HL-60/S4 treated with retinoic acid at 250 ng/mL for 4 days and 3 days (cell line): Measurements from ENCODE around the gene PANX2.

Experiments used
- in situ Hi-C: fragments of 300-500 bp; cut with MboI; formaldehyde crosslinking; loops from 2 replicates; pipeline ENCODE4 v1.7.0; 2022; ENCODE audit warnings: low sequenced_read_pairs

PANX2 gene

DNA sequence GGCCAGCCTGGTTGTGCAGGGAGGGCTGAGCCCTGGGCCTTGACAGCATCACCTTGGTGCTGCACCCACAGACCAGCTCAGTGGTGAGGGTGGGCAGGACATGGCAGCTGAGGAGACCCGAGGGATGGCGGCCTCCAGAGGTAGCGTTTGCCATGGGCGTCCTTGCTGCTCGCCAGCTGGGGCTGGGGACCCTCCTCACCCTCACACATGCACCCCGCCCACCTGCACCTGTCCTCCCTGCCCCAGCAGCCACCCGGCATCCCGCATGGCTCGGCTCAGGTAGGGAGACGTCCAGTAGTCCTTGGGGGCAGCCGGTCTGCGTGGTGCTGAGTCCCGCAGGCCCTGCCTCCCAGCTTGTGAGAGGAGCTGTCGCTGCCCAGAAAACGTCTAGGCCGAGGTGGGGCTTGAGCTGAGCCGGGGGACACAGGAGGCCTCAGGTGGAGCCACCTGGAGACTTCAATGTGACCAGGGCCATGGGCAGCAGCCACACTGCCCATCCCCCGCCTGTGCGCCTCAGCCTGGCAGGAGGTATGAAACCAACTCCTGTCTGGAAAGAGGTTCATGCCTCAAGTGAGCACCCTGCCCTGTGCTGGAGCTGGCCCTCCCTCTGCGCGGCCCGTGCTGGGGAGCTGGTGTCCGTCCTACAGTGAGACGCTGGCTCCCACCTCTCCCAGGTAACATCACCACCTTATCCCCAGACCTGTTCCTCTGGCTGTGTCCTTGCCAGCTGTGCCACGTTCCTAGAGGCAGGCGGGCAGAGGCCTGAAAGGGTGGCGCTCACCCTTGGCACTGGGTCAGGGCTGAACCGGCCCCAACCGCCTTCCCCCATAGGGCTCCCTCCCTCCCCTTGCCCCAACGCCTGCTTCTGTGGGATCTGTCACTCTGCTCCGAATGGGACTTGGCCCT, 11.9 kb downstream of the PANX2 start:
- in situ Hi-C loops: no loop called here

DNA sequence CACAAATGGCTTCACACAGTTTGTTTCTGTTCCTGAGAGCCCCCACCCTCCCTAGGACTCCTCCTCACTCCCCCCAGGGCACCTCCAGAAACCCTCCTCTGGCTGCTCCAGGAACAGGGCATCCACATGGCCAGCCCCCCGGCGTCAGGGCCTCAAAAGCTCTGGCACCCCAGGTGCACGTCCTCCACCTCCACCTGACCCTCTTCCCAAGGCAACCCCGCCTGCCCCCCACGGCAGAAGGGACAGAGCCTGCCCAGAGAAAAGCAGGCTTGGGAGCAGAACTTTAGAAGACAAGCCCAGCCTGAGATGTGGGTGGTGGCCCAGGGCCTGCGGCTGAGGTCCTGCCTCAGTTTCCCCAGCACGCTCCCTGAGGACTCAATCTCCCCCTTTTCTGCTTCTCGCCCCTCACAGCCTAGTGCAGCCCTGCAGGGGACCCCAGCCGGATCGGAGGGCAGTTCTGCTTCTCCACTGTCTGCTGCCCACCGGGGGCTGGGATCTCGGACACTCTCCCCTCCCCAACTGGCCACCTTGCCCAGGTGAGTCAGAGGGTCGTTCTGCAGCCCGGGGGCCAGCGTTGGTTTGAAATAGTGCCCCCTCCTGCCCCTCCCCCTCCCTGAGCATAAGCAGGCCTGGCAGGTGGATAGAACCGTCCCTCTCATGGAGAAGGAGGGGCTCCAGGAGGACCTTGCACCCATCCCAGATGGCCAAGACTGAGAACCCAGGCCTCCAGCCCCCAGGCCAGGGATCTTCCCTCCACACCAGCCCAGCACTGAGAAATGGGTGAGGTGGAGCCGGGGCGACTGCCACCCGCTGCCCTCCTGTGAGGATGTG, 12.8 kb downstream of the PANX2 start:
- in situ Hi-C loops: no loop called here

DNA sequence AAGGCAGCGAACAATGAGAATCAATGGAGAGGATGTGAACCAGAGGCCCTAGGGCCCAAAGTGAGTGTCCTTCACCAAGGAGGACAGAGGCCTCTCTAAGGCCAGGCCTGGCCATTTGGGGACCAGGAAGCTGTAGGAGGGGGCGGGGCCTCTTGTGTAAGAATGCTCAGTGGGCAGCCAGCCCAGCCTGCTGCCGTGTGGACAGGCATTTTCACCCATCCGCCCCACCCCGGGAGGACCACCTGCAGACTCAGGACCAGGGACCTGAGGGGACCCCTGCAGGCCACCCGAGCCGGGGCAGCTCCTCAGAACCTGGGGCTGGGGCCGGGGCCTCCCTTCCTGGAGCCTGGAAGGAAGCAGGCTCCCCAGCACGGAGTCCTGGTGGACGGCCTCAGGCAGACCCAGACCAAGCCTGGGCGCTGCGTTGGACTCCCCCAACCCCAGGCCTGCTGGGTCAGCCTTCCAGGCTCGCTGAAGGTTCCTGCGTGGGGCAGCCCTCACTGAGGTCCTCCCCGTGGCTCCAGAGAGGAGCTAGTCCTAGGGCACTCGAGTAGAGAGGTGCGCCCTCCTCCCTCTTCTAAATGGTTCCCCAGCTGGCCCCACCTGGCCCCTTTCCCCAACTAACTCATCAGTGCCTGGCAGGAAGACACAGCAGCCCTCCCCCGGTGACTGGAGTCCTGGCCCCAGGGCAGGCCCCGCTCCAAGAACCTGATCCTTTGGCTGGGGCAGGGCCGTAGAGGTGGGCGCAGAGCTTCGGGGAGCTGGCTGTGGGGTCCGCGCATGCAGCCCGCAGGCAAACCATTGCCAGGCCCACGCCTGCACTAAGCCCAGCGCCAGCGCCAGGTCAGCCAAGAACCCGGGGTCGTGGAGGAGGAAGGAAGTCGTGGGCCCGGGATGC, 13.7 kb downstream of the PANX2 start:
- in situ Hi-C loops: no loop called here

DNA sequence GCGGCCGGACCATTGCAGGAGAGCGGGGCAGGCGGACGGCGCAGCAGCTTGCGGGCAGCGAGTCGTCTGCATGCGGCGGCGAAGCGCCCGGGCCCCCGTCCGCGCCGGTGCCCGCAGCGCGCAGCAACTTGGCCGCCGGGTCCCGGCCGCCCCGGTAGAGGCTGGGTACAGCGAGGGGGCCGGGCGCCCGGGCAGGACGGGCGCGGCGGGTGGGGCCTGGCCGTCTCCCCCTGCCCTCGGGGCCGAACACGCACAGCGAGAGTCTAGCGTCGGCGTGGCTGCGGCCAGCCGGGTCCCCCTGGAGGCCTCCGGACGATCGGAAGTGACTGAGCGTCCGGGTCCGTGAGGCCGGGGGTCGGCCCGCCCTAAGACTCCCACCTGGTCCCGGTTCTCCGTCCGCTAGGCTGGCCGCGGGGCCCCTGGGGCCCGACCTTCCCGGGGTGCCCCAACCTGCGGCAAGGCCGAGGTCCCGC, 14.4 kb downstream of the PANX2 start:
- in situ Hi-C loops: no loop called here

DNA sequence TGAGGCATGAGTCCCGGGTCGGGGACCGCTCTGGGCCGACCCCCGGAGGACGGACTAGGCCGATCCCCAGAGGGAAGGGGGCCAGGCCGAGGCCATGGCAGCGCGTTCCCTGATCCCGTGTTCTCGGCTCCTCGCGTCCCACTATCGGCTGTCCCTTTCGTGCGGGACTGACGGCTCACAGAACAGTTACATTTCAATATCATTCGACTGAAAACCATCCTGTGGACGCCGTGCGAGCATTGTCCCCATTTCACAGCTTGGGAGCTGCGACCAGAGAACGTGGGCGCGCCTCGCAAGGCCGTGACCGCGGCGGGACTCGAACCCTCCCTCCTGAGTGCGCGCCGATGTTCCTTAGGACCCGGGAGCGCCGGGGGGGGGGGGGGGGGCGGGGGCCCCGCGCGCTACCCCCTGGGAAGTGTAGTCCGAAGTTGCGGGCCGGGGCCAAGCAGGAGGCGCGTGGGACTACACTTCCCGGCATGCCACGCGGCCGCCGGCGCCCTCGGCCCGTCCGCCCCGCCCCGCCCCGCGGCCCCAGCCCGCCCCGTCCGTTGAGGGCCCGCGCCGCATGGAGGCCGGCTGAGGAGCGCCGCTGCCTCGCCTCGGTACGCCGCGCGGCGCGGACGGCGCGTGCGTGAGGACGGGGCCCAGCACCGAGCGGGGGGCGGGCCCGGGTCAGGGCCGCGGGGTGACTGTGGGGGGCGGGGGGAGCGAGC, 15.0 kb downstream of the PANX2 start, which contains the start of gene TRABD:
Gene TRABD, plus strand, starts transcription at position 539 of the 713 bp plus-strand sequence. CDS start 7,148 bp downstream, outside the sequence.
- in situ Hi-C loops: no loop called here

DNA sequence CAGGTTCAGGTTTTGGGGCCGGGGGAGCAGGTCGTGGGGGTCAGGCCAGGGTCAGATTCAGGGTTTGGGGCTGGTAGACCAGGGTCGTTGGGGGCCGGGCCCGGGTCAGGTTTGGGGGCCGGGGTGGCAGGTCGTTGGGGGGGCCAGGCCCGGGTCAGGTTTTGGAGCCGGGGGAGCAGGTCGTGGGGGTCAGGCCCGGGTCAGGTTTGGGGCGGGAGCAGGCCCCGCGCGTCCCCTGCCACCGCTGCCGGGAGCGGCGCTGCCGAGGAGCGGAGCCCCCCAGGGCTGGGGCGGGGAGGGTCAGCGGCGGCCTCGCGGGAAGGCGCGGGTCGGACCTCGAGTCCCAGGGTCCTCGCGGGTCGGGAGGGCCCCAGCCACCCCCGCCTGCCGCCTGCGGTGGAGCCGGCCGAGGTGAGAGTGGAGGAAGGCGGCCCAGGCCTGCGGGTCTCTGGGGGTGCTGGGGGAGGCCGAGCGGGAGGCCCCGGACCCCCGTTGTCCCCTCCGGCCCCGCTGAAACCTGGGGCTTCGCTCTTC, 15.7 kb downstream of the PANX2 start:
- in situ Hi-C loops: no loop called here

DNA sequence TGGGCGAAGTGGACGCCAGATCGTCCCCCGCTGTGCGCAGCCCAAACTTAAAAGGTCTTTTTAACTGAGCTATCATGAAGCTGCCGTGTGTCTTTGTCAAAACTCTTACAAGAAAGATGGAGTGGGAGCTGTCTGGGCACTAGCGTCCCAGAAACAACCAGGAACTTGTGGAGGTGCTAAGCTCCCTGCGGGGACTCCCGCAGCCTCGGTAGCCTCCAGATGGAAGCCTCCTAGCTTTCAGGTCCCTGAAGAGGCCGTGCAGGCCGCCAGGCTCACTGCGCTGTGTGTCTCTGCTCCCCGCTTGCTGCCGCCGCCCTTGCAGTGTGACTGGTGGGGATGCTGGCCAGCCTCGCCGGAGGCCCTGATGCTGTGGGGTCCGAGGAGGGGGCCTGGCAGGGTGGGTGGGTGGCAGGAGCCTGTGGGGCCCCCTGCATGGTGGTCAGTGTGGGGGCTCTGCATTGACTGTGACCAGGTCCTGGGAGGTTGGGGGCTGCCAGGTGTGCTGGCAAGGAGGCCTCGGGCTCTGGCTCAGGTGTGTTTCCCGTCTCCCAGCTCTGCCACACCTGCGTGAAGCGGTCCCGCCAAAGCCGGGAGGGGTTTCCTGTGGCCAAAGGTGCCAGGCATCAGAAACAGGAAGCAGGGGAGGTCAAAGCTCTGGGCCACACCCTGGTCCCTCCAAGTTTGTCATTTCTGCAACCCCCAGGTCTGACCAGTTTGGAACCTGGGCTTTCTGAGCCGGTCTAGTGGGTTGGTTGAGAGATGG, 16.4 kb downstream of the PANX2 start:
- in situ Hi-C loops: no loop called here

DNA sequence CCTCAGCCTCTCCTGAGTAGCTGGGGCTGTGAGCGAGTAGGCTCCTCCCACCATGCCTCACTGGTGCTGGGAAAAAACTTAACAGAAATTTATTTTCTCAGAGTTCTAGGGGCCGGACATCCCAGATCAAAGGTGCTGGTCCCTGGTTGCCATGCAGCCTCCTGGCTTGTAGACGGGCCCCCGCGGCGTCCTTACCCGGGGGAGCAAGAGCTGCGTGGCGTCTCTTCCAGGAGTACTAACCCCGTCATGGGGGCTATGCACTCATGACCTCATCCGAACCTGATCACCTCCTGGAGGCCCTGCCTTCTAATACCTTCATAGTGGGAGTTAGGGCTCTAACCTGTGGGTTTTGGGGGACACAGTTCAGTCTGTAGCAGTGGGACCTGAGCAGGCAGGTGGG, 17.8 kb downstream of the PANX2 start:
- in situ Hi-C loops: no loop called here

DNA sequence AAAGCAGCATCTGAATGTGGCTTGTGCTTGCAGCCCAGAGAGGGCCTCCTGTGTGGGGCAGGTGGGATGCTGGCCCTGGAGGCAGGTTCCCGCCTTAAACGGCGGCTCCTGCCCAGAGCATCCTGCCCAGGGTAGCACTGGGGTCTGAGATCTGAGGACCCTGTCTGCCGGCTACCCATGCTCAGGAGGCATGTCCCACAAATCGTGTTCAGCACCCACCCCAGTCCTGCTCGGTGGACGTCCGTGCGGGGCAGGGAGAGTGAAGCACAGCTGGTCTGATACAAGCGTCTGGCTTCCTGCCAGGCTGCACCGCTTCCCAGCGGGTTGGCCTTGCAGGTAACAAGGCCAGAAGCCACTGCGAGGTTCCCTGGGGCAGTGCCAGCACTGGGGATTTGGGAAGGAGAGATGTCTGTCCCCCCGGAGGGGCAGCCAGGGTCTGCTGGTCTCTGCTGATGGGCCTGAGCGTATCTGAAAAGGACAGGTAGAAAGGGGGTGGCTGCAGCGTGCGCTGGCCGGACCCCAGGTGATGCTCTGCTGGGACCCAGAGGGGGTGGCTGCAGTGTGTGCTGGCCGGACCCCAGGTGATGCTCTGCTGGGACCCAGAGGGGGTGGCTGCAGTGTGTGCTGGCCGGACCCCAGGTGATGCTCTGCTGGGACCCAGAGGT, 18.8 kb downstream of the PANX2 start:
- in situ Hi-C loops: no loop called here

DNA sequence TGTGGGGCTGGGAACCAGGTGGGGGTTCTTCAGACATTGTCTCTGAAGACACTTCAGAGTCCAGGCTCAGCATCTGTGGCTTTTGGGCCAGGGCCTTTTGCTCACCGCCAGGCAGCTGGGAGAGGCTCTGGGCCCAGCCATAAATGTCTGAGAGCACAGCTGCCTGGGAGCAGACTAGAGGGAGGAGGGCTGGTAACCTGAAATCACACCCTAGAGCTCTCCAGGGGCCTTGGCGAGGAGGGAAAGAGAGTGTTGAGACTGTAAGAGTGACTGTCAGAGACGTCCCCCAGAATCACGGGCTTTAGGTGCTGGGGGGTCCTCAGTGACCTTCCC, 19.3 kb downstream of the PANX2 start:
- in situ Hi-C loops: no loop called here

DNA sequence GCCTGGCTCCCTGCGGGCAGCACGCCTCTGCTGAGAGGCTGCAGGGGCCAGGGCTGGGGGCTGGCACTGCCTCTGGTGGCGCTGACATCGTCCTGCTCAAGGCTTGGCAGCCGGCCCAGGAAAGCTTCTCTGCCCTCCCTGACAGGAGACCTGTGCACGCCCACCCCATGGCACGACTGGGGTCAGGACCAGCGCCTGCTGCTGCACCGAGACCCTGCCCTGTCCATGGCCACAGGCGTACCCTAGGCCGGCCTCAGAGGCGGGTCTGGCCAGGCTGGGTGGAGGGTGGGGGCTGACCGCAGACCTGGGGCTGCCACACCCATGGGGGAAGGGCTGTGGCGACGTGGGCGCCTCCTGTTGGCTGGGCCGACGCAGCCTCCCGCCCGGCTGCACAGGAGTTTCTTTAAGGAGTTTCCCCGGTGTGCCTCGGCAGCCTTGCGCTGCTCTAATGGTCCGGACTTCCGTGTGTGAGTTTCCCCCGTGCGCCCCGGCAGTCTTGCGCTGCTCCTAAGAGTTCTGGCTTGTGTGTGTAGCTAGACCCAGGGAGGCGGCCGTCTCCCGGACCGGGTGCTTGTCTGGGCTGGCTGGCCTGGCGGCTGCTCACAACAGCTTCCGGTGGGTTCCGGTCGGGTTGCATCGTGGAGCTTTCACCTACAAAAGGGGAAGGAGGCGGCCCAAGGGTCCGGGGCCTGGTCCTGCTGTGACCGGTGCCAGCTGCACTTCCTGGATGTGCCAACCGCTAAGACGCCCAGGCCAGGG, 19.8 kb downstream of the PANX2 start:
- in situ Hi-C loops: no loop called here

DNA sequence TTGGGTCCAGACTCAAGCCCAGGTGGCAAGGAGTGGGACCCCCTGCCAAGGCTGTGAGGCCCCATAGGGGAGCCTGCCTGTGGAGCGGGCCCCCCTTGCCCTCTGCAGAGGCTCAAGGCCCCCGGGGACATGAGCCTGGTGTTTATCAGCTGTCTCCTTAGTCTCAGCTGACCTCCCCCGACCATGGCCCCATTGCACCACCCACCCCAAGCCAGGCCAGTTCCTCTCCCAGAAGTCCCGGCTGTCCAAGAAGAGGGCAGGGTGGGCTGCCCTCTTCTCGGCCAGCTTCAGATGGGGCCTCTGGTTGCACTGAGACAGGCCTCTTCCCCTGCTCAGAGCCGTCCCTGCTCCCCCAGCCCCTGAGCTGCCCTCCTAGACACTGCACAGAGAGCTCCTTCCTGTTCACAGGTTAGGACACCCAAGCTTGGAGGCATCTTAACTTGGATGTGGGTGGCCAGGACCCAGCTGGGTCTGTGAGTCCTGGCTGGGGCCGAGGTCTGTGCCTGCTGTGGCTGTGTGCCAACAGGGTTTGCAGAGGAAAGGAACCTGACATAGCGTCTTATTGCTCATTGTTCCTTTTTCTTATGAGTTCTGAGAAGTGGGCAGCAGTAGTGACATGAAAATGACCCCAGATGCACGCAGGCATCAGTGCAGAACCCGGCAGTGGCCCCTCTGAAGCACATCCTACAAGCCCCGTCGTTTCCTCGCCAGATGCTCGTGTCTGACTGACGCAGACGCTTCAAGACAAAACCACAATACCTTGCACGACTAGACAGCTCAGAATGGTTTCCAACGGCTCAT, 20.6 kb downstream of the PANX2 start:
- in situ Hi-C loops: no loop called here

DNA sequence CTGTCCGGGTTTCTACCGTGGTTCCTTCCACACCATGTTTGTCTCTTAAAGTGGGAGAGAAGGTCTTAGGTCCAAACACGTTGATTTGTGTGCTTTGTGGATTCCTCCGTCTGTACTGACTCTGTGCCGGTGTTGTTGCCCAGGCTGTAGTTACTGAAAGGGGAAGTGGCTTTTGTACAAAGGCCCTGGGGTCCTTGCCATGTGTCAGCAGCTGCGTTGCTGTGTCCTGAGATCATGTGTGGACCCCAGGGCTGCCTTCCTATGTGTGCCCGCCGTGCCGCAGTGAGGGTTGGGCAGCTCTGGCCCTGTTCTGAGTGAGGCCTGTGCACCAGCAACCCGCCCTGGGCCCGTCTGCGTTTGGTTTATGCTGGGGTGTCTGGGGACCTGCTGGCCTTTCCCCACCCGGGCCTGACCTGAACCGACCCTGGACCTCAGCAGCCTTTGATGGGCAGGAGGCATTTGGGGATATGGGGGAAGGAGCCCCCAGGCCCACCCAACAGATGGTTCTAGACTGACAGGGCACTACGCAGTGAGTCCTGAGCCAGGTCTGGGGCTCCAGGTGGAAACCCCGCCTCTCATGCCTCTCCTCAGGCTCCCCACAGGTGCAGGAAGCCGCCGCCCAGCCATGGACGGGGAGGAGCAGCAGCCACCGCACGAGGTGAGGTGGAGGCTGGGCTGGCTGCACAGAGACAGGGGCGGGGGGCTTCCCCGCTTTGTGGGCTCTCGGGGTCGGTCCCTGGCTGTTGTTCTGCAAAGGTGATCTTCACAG, 22.1 kb downstream of the PANX2 start:
- in situ Hi-C loops: no loop called here

DNA sequence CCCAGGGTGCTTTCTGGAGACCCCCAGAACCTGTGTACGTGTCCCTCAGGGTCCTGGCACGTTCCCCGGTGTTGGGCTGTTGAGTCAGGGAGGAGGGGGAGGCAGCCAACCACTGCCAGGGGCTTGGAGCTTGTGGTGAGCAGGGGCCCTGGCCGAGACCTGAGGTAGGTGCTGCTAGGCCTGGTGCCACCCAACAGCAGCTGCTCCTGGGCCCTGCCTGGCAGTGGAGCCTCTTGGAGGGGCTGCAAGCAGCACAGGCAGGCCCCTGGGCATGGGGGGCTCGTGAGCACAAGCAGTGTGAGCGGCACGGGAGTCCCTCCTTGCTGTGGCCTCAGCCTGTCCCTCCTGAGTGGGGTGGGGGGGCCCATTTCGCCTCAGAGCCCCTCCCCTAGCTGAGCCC, 23.1 kb downstream of the PANX2 start:
- in situ Hi-C loops: no loop called here

DNA sequence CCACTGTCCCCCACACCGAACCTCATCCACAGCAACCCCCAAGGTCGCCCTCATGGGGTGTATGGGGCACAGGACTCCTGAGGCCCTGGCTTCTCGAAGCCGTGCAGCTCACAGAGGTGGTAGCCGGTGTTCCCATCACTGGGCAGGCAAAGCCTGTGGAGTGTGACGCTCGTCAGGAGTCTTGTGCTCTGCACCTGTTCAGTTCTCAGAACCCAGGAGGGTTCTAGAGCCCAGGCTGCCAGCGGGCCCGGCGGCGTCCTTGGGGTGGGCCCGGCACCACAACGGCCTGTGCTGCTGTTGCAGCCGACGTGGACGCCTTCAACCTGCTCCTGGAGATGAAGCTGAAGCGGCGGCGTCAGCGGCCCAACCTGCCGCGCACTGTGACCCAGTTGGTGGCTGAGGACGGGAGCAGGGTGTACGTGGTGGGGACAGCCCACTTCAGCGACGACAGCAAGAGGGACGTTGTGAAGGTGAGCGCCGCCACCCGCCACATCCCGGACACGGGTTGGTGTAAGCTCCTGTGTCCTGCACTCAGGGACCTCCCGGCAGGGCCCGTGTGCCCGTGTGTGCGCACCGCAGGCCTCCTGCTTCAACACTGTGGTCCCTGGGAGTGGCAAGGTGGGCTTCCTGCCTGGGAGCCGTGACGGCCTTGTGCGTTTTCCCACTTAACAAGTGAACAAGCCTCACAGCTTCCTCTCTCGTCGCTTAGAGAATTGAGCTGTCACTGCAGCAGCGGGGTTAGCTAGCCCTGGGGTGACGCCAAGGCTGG, 23.7 kb downstream of the PANX2 start:
- in situ Hi-C loops: no loop called here

DNA sequence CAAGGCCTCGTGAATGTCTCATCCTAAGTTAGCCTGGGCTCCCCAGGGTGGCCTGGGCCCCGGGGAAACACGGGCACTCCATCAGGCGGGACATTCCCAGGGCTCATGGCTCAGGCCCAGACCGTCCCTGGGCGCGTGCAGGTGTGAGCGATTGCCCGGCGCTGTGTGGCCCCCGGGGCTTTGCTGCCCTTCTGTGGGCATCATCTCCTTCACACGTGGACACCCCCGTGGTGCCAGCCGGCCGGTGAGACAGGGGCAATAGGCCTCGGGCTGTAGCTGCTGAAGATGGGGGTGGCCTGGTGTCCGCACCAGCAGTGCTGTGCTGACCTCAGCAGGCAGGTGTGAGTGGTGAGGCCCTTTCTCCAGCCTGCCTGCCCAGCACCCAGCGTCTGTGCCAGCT, 25.7 kb downstream of the PANX2 start:
- in situ Hi-C loops: no loop called here
